Measurements from ENCODE around the gene METAP1D. TPM values are rescaled to one million over a fixed set of nuclear protein-coding genes. Genes with fewer than 3 reads are reported as not detected.

METAP1D gene
- total RNA-seq, 1 donor from 2014 or later = 8.2 TPM

GRCh38 chr2:172039011-172039704, 39.4 kb downstream of the METAP1D start:
- H4K20me1 ChIP-seq (ENCODE audit: low read depth) = no peaks in the 10 kb centered on the region
- no peak for DNase-seq (ENCODE audit: low spot score)
- Mint-ChIP-seq H3K4me3 (no peak overlapping the region), H3K9me3 (no peaks in the 10 kb centered on the region), H3K36me3 (no peaks in the 10 kb centered on the region), H3K27me3 (ENCODE audit: insufficient read depth, low read depth) (no peaks in the 10 kb centered on the region), H3K27ac (no peak overlapping the region), H3K4me1 (peaks cover 6% of the 10 kb centered on the region)
- no peaks in the 10 kb centered on the region for H3K36me3 ChIP-seq
- H3K4me3 ChIP-seq = no peak overlapping the region
- no peak overlapping the region for H3K9ac ChIP-seq
- H3K4me2 ChIP-seq = no peak overlapping the region
- no peaks in the 10 kb centered on the region for H3K79me2 ChIP-seq (ENCODE audit: low read depth)
- no peaks in the 10 kb centered on the region for H3K4me1 ChIP-seq
- no peaks in the 10 kb centered on the region for H3K9me3 ChIP-seq (ENCODE audit: low read depth)
- H3F3A ChIP-seq (ENCODE audit: low read depth) = peaks cover 9% of the 10 kb centered on the region
- H3K27ac ChIP-seq = no peak overlapping the region
- H2AFZ ChIP-seq (replicated peaks) = no peak overlapping the region
- TF ChIP-seq CTCF (IDR thresholded peaks at IDR 0.05) (no peak), EZH2phosphoT487 (IDR thresholded peaks at IDR 0.05) (no peak), EZH2 (IDR thresholded peaks at IDR 0.05) (no peak)
- H3K27me3 ChIP-seq = no peaks in the 10 kb centered on the region

- H3K27me3 Mint-ChIP-seq (ENCODE audit: insufficient read depth, low read depth) = no peaks in the 10 kb centered on the region
- no peaks in the 10 kb centered on the region for H3K36me3 ChIP-seq
- no peaks in the 10 kb centered on the region for H3K36me3 Mint-ChIP-seq
- H3F3A ChIP-seq (ENCODE audit: low read depth) = peaks cover 9% of the 10 kb centered on the region
- TF ChIP-seq EZH2phosphoT487 (IDR thresholded peaks at IDR 0.05) (no peak), EZH2 (IDR thresholded peaks at IDR 0.05) (no peak), CTCF (IDR thresholded peaks at IDR 0.05) (no peak)
- no peak for DNase-seq (ENCODE audit: low spot score)
- no peaks in the 10 kb centered on the region for H3K9me3 Mint-ChIP-seq
- H3K27ac ChIP-seq = no peak overlapping the region
- H3K79me2 ChIP-seq (ENCODE audit: low read depth) = no peaks in the 10 kb centered on the region
- H3K27ac Mint-ChIP-seq = no peak overlapping the region
- H4K20me1 ChIP-seq (ENCODE audit: low read depth) = no peaks in the 10 kb centered on the region
- no peak overlapping the region for H3K4me3 Mint-ChIP-seq
- H2AFZ ChIP-seq (replicated peaks) = no peak overlapping the region
- no peak overlapping the region for H3K4me3 ChIP-seq
- no peak overlapping the region for H3K9ac ChIP-seq
- H3K4me1 Mint-ChIP-seq = peaks cover 6% of the 10 kb centered on the region
- no peaks in the 10 kb centered on the region for H3K4me1 ChIP-seq
- H3K9me3 ChIP-seq (ENCODE audit: low read depth) = no peaks in the 10 kb centered on the region
- no peak overlapping the region for H3K4me2 ChIP-seq
- no peaks in the 10 kb centered on the region for H3K27me3 ChIP-seq
Observed at GRCh38 chr2:172040311-172040710, 40.6 kb downstream of the METAP1D start.

GRCh38 chr2:172046080-172046678, 46.4 kb downstream of the METAP1D start:
- no peaks in the 10 kb centered on the region for H4K20me1 ChIP-seq (ENCODE audit: low read depth)
- H3K9me3 ChIP-seq (ENCODE audit: low read depth) = no peaks in the 10 kb centered on the region
- Mint-ChIP-seq H3K36me3 (no peaks in the 10 kb centered on the region), H3K27ac (no peak overlapping the region), H3K27me3 (ENCODE audit: insufficient read depth, low read depth) (no peaks in the 10 kb centered on the region), H3K4me1 (peaks cover 10% of the 10 kb centered on the region), H3K9me3 (no peaks in the 10 kb centered on the region), H3K4me3 (no peak overlapping the region)
- peaks cover 13% of the 10 kb centered on the region for H3F3A ChIP-seq (ENCODE audit: low read depth)
- H3K27ac ChIP-seq = no peak overlapping the region
- no peaks in the 10 kb centered on the region for H3K36me3 ChIP-seq
- H2AFZ ChIP-seq (replicated peaks) = no peak overlapping the region
- no peak for DNase-seq (ENCODE audit: low spot score)
- H3K4me3 ChIP-seq = no peak overlapping the region
- H3K4me2 ChIP-seq = no peak overlapping the region
- no peak overlapping the region for H3K9ac ChIP-seq
- no peak for TF ChIP-seq CTCF (IDR thresholded peaks at IDR 0.05)
- TF ChIP-seq EZH2 (IDR thresholded peaks at IDR 0.05) = no peak
- TF ChIP-seq EZH2phosphoT487 (IDR thresholded peaks at IDR 0.05) = no peak
- H3K4me1 ChIP-seq = no peaks in the 10 kb centered on the region
- H3K79me2 ChIP-seq (ENCODE audit: low read depth) = no peaks in the 10 kb centered on the region
- no peaks in the 10 kb centered on the region for H3K27me3 ChIP-seq

All from neural progenitor cell (in vitro differentiated cells).